Astrocyte (in vitro differentiated cells and primary cell): ENCODE measurements around the gene STK32B. TPM values are rescaled to one million over a fixed set of nuclear protein-coding genes. Genes with fewer than 3 reads are reported as not detected.

Experiments used
- DNase-seq: peaks from one replicate; pipeline ENCODE4 v3.0.0-alpha.2; 2010; ENCODE audit warnings: low read depth
- FAIRE-seq: peaks from 2 replicates; lab custom pipeline; 2011; peaks lifted over from hg19 to GRCh38; lab: Jason Lieb, UNC
- H2AFZ ChIP-seq: 2 replicates; pipeline ENCODE4 v1.6.0; 2012; ENCODE audit warnings: low read depth, low read length, inconsistent platforms
- H3K27ac ChIP-seq: 2 replicates; pipeline ENCODE4 v1.5.1; 2011; ENCODE audit warnings: low read depth, low read length, inconsistent platforms
- H3K27me3 ChIP-seq: 2 replicates; pipeline ENCODE4 v1.6.0; 2011; ENCODE audit warnings: low read length, inconsistent platforms; ENCODE audit not compliant: insufficient read depth
- H3K36me3 ChIP-seq: 2 replicates; pipeline ENCODE4 v1.5.1; 2011; ENCODE audit warnings: low read length, inconsistent platforms; ENCODE audit not compliant: insufficient read depth
- H3K4me1 ChIP-seq: 2 replicates; pipeline ENCODE4 v1.5.1; 2011; ENCODE audit warnings: low read length, inconsistent platforms; ENCODE audit not compliant: insufficient read depth
- H3K4me2 ChIP-seq: 2 replicates; pipeline ENCODE4 v1.6.0; 2012; ENCODE audit warnings: low read length, inconsistent platforms
- H3K4me3 ChIP-seq: 2 replicates; pipeline ENCODE4 v1.5.1; 2011; ENCODE audit warnings: low read depth, mild to moderate bottlenecking, low read length, inconsistent platforms; ENCODE audit not compliant: insufficient read depth
- H3K79me2 ChIP-seq: 2 replicates; pipeline ENCODE4 v1.6.0; 2012; ENCODE audit warnings: mild to moderate bottlenecking, low read length, inconsistent platforms; ENCODE audit not compliant: insufficient read depth
- H3K9ac ChIP-seq: 2 replicates; pipeline ENCODE4 v1.6.0; 2012; ENCODE audit warnings: mild to moderate bottlenecking, low read length, inconsistent platforms
- H3K9me3 ChIP-seq: 2 replicates; pipeline ENCODE4 v1.5.1; 2012; ENCODE audit warnings: low read depth, mild to moderate bottlenecking, low read length, inconsistent platforms; ENCODE audit not compliant: insufficient read depth
- H4K20me1 ChIP-seq: 2 replicates; pipeline ENCODE4 v1.6.0; 2012; ENCODE audit warnings: low read length, inconsistent platforms; ENCODE audit not compliant: insufficient read depth
- H3K27ac Mint-ChIP-seq: one replicate; pipeline ENCODE4 v1.8.0; 2021; ENCODE audit warnings: mild to moderate bottlenecking, mixed read lengths; ENCODE audit not compliant: unreplicated experiment
- H3K27me3 Mint-ChIP-seq: one replicate; pipeline ENCODE4 v1.8.0; 2021; ENCODE audit warnings: low read depth, mixed read lengths; ENCODE audit not compliant: unreplicated experiment
- H3K36me3 Mint-ChIP-seq: one replicate; pipeline ENCODE4 v1.8.0; 2021; ENCODE audit warnings: low read depth, mixed read lengths; ENCODE audit not compliant: unreplicated experiment
- H3K4me1 Mint-ChIP-seq: one replicate; pipeline ENCODE4 v1.8.0; 2021; ENCODE audit warnings: low read depth, mixed read lengths; ENCODE audit not compliant: unreplicated experiment
- H3K4me3 Mint-ChIP-seq: one replicate; pipeline ENCODE4 v1.8.0; 2021; ENCODE audit warnings: mild to moderate bottlenecking, moderate library complexity, mixed read lengths; ENCODE audit not compliant: unreplicated experiment
- H3K9me3 Mint-ChIP-seq: one replicate; pipeline ENCODE4 v1.8.0; 2021; ENCODE audit warnings: mild to moderate bottlenecking, mixed read lengths; ENCODE audit not compliant: unreplicated experiment
- EZH2 ChIP-seq: IDR thresholded peaks from 2 replicates; pipeline ENCODE4 v1.6.1; 2012; ENCODE audit warnings: mild to moderate bottlenecking, low read length, inconsistent platforms; ENCODE audit not compliant: insufficient read depth
- total RNA-seq: library from RNA; stranded (reverse); gene quantifications from 2 replicates; pipeline ENCODE4 v1.2.1, GENCODE V29; 2021
- TF ChIP-seq, protein P1 (sequence below): IDR thresholded peaks from 2 replicates; pipeline ENCODE4 v1.5.1; 2011; ENCODE audit warnings: low read depth, mild to moderate bottlenecking, inconsistent platforms, low read length, moderate library complexity; ENCODE audit not compliant: insufficient read depth

Gene STK32B
- total RNA-seq, 1 donor from 2014 or later, result 2.9 TPM

DNA sequence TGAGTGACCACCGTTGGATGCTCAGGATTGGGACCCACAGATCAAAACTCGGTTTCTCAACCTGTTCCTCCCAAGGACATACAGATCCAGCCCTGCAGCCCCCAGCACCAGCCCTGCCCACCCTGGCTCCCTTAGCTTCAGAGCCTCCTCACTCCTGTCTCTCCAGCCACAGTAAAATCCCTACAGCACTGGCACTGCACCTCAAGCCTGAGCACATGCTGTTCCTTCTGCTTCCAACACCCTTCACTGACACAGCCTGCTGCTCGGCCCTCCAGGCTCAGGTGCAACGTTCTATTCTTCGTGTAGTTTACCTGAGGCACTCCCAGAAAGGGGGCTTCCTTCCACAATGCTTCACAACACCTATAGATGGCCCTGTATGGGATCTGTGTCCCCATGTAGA, 493.5 kb downstream of the STK32B start:
- no peak overlapping the region for H2AFZ ChIP-seq
- H3K9ac ChIP-seq, result no peak overlapping the region
- no peak overlapping the region for H3K4me2 ChIP-seq
- Mint-ChIP-seq H3K4me1 (no peaks in the 10 kb centered on the region), H3K27ac (no peak overlapping the region), H3K36me3 (peaks cover 8% of the 10 kb centered on the region), H3K4me3 (no peak overlapping the region), H3K27me3 (peaks cover 2% of the 10 kb centered on the region), H3K9me3 (peaks cover 7% of the 10 kb centered on the region)
- no peak for TF ChIP-seq EZH2
- TF ChIP-seq, protein P1, sequence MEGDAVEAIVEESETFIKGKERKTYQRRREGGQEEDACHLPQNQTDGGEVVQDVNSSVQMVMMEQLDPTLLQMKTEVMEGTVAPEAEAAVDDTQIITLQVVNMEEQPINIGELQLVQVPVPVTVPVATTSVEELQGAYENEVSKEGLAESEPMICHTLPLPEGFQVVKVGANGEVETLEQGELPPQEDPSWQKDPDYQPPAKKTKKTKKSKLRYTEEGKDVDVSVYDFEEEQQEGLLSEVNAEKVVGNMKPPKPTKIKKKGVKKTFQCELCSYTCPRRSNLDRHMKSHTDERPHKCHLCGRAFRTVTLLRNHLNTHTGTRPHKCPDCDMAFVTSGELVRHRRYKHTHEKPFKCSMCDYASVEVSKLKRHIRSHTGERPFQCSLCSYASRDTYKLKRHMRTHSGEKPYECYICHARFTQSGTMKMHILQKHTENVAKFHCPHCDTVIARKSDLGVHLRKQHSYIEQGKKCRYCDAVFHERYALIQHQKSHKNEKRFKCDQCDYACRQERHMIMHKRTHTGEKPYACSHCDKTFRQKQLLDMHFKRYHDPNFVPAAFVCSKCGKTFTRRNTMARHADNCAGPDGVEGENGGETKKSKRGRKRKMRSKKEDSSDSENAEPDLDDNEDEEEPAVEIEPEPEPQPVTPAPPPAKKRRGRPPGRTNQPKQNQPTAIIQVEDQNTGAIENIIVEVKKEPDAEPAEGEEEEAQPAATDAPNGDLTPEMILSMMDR, result no peak
- H3K4me3 ChIP-seq, result no peak overlapping the region
- no peaks in the 10 kb centered on the region for H3K4me1 ChIP-seq
- no peaks in the 10 kb centered on the region for H3K36me3 ChIP-seq
- FAIRE-seq (no peak), DNase-seq (no peak)
- H3K79me2 ChIP-seq, result no peaks in the 10 kb centered on the region
- H3K9me3 ChIP-seq, result no peaks in the 10 kb centered on the region
- H3K27me3 ChIP-seq, result no peaks in the 10 kb centered on the region
- H4K20me1 ChIP-seq, result no peaks in the 10 kb centered on the region
- H3K27ac ChIP-seq, result no peak overlapping the region

DNA sequence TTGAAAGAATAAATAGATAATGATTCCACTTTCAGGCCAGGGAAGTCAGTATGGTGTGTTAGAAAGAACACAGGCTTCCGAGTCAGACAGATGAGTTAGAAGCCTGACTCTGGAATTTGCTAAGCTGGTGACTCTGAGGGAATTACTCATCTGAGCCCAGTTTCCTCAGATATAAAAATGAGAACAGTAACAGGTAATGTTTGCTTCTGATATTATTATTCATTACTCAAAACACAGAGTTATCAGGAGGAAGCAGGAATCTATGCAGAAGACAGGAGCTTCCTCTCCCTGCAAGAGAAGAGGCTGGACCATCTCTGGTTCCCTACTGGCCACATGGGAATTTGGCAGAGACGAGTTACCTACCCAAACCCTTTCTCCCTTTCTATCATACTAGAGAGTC, 494.0 kb downstream of the STK32B start:
- Mint-ChIP-seq H3K27ac (no peak overlapping the region), H3K27me3 (peaks cover 2% of the 10 kb centered on the region), H3K4me3 (no peak overlapping the region), H3K4me1 (no peaks in the 10 kb centered on the region), H3K9me3 (peaks cover 10% of the 10 kb centered on the region), H3K36me3 (peaks cover 13% of the 10 kb centered on the region)
- no peak for TF ChIP-seq EZH2
- TF ChIP-seq, protein P1, result no peak
- no peak for DNase-seq
- H3K9ac ChIP-seq, result no peak overlapping the region
- no peaks in the 10 kb centered on the region for H3K9me3 ChIP-seq
- no peak overlapping the region for H3K27ac ChIP-seq
- H3K79me2 ChIP-seq, result no peaks in the 10 kb centered on the region
- no peaks in the 10 kb centered on the region for H3K27me3 ChIP-seq
- no peaks in the 10 kb centered on the region for H3K4me1 ChIP-seq
- no peak for FAIRE-seq
- H4K20me1 ChIP-seq, result no peaks in the 10 kb centered on the region
- H3K4me2 ChIP-seq, result no peak overlapping the region
- H3K4me3 ChIP-seq, result no peak overlapping the region
- no peaks in the 10 kb centered on the region for H3K36me3 ChIP-seq
- H2AFZ ChIP-seq, result no peak overlapping the region

DNA sequence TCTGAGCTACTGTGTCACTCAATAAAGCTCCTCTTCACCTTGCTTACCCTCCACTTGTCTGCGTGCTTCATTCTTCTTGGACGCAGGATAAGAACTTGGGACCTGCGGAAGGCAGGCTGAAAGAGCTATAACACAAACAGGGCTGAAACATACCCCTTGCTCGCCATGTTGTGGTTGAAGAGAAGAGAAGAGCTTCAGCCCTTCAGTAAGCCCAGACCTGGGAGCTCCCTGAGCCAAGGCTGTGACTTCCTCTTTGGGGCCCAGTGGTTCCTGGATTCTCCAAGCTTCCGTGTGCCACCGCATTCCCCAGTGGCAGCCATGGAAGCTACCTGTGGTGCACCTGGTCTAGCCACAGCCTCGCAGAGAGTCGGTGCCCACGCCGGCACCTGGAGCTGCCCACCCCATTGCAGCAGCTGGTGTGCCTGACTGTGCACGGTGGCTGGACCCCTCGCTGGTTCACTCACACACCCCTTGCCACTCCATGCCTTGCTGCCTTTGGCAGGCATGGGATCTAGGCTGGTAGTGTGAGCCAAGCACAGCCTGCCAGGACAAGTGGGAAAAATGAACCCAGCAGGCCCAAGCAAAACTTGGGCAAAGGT, 496.5 kb downstream of the STK32B start:
- no peaks in the 10 kb centered on the region for H3K4me1 ChIP-seq
- no peaks in the 10 kb centered on the region for H3K9me3 ChIP-seq
- peaks cover 13% of the 10 kb centered on the region for H3K9me3 Mint-ChIP-seq
- TF ChIP-seq, protein P1, result no peak
- TF ChIP-seq EZH2, result no peak
- H3K4me3 Mint-ChIP-seq, result no peak overlapping the region
- no peaks in the 10 kb centered on the region for H3K4me1 Mint-ChIP-seq
- H3K79me2 ChIP-seq, result no peaks in the 10 kb centered on the region
- no peak overlapping the region for H3K9ac ChIP-seq
- no peak overlapping the region for H3K4me3 ChIP-seq
- no peak overlapping the region for H3K27ac Mint-ChIP-seq
- no peak overlapping the region for H2AFZ ChIP-seq
- no peaks in the 10 kb centered on the region for H4K20me1 ChIP-seq
- H3K27me3 Mint-ChIP-seq, result peaks cover 2% of the 10 kb centered on the region
- DNase-seq, result no peak
- no peaks in the 10 kb centered on the region for H3K36me3 ChIP-seq
- FAIRE-seq, result no peak
- H3K27ac ChIP-seq, result no peak overlapping the region
- no peaks in the 10 kb centered on the region for H3K27me3 ChIP-seq
- H3K36me3 Mint-ChIP-seq, result peaks cover 24% of the 10 kb centered on the region
- H3K4me2 ChIP-seq, result no peak overlapping the region
